CD4-positive, CD25-positive, alpha-beta regulatory T cell (primary cell): ENCODE data around the gene ZNF749. TPM values are rescaled to one million over a fixed set of nuclear protein-coding genes. Genes with fewer than 3 reads are reported as not detected.
"Not testable (repeated sequence)": the region's sequence is repeated elsewhere in the genome, so short reads cannot be mapped to it uniquely, and the experiment has no call there.

Source experiments
- ATAC-seq, 2 donors: fragments of 150-1000 bp; cut with Tn5 transposase; one replicate each; pipeline ENCODE4 v1.10.0; 2021; ENCODE audit warnings: low read depth in 2 of 2, moderate number of reproducible peaks in 2 of 2, moderate library complexity in 1 of 2
- DNase-seq, 3 donors: peaks; one replicate each; pipeline versions ENCODE4 v3.0.0 to v3.0.0-alpha.2; 2012 to 2022; ENCODE audit warnings: mixed read lengths in 1 of 3
- H3K27ac ChIP-seq: one replicate; pipeline ENCODE4 v1.7.0; 2013; ENCODE audit warnings: mild to moderate bottlenecking, low read length; ENCODE audit not compliant: insufficient read depth, poor library complexity, severe bottlenecking
- H3K27me3 ChIP-seq: one replicate; pipeline ENCODE4 v1.7.0; 2013; ENCODE audit warnings: low read length; ENCODE audit not compliant: control insufficient read depth, insufficient read depth
- H3K36me3 ChIP-seq: one replicate; pipeline ENCODE4 v1.7.0; 2013; ENCODE audit warnings: mild to moderate bottlenecking, low read length, moderate library complexity; ENCODE audit not compliant: control insufficient read depth, insufficient read depth
- H3K4me1 ChIP-seq: 2 replicates; pipeline ENCODE4 v1.7.0; 2013; ENCODE audit warnings: mild to moderate bottlenecking, low read length; ENCODE audit not compliant: insufficient read depth, control insufficient read depth, poor library complexity, severe bottlenecking
- H3K4me3 ChIP-seq: one replicate; pipeline ENCODE4 v1.7.0; 2013; ENCODE audit warnings: low read depth, mild to moderate bottlenecking, low read length, moderate library complexity
- H3K9me3 ChIP-seq, 2 experiments: 1 replicate in 1 of 2; 2 replicates in 1 of 2; pipeline ENCODE4 v1.7.0; 2013; ENCODE audit warnings: low read length in 2 of 2, mild to moderate bottlenecking in 1 of 2, moderate library complexity in 1 of 2; ENCODE audit not compliant: control insufficient read depth in 2 of 2
- H3K27ac Mint-ChIP-seq, 3 donors: one replicate each; pipeline ENCODE4 v1.8.0; 2020 to 2022; ENCODE audit warnings: mild to moderate bottlenecking in 3 of 3, mixed read lengths in 3 of 3, moderate library complexity in 2 of 3
- H3K27me3 Mint-ChIP-seq: one replicate; pipeline ENCODE4 v1.8.0; 2022; ENCODE audit warnings: mild to moderate bottlenecking, mixed read lengths
- H3K36me3 Mint-ChIP-seq: one replicate; pipeline ENCODE4 v1.8.0; 2020; ENCODE audit warnings: mixed read lengths
- H3K4me1 Mint-ChIP-seq, 4 donors: one replicate each; pipeline ENCODE4 v1.8.0; 2020 to 2022; ENCODE audit warnings: mixed read lengths in 4 of 4, mild to moderate bottlenecking in 1 of 4
- H3K4me3 Mint-ChIP-seq, 4 donors: one replicate each; pipeline ENCODE4 v1.8.0; 2020 to 2022; ENCODE audit warnings: mild to moderate bottlenecking in 4 of 4, mixed read lengths in 4 of 4, moderate library complexity in 3 of 4
- H3K9me3 Mint-ChIP-seq, 7 donors: one replicate each; pipeline ENCODE4 v1.8.0; 2020 to 2022; ENCODE audit warnings: mixed read lengths in 7 of 7, mild to moderate bottlenecking in 3 of 7, moderate library complexity in 2 of 7
- polyA plus RNA-seq, 4 donors: library from polyadenylated mRNA; unstranded; fragments of 300-500 nt; fragmentation: Illumina TruSeq; gene quantifications; one replicate each; pipeline ENCODE4 v1.2.3, GENCODE V29; 2021
- total RNA-seq: library from RNA; stranded (reverse); gene quantifications from one replicate; pipeline ENCODE4 v1.2.3, GENCODE V29; 2022

The ZNF749 gene
- total and polyA plus RNA-seq, 5 donors from 2014 or later = 5.1 to 10.9 (median 8.0) TPM

DNA sequence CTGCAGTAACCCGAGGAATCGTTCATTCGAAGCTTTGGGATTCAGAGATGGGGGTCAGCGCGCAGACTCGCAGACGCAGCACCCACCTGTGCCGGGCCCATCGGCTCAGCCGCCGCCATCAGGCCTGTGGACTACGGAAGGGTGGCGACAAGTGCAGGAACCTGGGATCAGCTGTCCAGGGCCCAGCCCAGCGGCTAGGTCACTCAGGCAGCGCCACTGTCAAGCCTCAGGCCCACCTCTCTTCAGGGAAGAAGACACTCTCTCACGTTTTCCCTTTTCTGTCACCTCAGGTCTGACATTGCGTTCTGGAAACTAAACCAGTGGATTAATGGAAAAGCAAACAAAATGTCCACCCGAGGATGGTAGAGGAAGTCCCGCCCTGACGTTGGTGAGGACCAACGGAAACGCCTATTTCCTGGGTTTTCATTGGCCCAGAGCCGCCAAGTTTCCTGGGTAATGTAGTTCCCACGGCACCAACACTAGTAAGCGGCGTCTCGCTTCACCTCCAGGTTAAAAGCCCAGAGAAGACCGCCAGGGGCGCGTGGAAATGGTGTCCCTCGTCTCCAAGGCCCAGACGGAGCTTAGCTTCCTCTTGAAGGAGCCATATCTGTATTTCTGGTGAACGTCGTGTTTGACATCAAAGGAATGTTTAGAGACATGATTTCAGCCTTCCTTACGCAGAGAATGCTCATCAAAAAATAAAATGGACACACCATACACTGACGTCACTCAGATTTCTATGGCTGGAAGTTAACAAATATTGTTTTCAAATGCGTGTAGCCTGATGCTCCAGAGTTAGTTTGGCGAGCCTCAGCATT is 42.3 kb downstream of the ZNF749 start, which contains the start of gene ZNF772:
ZNF772 (minus strand) TSS at position 376 of the 818 bp plus-strand sequence; CDS start at position 119, 257 bp downstream.
- peak within 1 kb of the TSS; percentile 81 to 93 (median 92) for H3K4me3 Mint-ChIP-seq
- Histone ChIP-seq H3K9me3 (peaks cover 60 to 68% of the 10 kb centered on the region in 2 experiments), H3K27ac (peak within 1 kb of the TSS; percentile 64), H3K27me3 (peaks cover 1% of the 10 kb centered on the region), H3K36me3 (peaks cover 20% of the 10 kb centered on the region), H3K4me1 (peaks cover 10% of the 10 kb centered on the region), H3K4me3 (peak within 1 kb of the TSS; percentile 88)
- H3K4me1 Mint-ChIP-seq = peaks cover 5 to 19% (median 8%) of the 10 kb centered on the region in 4 donors
- ATAC-seq (peak; percentile 99), DNase-seq (peak; percentile 78 to 95 (median 87))
- H3K27me3 Mint-ChIP-seq = no peaks in the 10 kb centered on the region
- H3K27ac Mint-ChIP-seq = peak within 1 kb of the TSS; percentile 86 to 90 (median 88)
- peaks cover 3 to 64% (median 49%) of the 10 kb centered on the region in 7 donors for H3K9me3 Mint-ChIP-seq
- H3K36me3 Mint-ChIP-seq = peaks cover 24% of the 10 kb centered on the region

DNA sequence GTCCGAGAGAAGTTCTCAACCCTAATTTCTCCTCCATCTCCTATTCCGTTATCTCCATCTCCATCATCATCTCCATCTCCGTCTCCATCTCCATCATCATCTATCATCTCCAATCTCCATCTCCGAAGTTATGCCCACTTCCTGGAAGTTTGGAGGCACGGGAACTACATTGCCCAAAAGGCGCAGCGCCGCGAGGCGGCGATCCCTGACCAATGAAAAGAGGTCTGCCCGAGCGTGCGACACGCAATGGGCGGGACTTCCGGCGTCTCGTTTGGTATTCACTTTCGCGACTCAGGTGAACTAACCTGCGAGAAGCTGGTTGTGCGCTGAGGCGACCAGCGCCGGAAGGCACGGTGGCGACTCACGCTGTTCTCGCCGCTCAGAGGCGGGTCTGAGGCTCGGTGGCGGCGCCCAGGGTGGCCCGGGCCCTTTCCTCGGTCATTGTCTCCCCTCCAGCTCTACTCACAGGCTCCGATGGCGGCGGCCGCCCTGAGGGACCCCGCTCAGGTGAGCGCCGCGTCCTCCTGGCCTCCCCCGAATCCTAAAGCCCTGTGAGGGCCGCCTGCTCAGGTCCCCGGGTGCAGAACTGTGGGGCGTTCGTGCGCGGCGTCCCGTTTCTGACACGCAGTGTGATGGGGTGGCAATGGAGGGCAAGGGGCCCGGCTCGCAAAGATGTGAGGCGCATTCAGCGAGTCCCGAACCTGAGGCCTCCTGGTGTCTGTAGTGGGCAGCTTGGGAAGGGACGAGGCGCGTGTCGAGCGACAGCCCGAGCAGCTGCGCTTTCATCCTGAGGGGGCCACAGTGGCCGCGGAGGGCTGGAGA is 52.6 kb downstream of the ZNF749 start, which contains the start of gene ZNF419:
ZNF419 (plus strand) TSS at position 274 of the 822 bp plus-strand sequence; CDS start at position 475, 201 bp downstream.
- Mint-ChIP-seq H3K36me3 (peaks cover 39% of the 10 kb centered on the region), H3K4me3 (peak within 1 kb of the TSS; percentile 80 to 92 (median 84)), H3K4me1 (peaks cover 5 to 21% (median 13%) of the 10 kb centered on the region in 4 donors), H3K27ac (peak within 1 kb of the TSS; percentile 62 to 97 (median 84)), H3K9me3 (peaks cover 8 to 38% (median 19%) of the 10 kb centered on the region in 7 donors)
- peak within 1 kb of the TSS; percentile 65 for H3K27ac ChIP-seq
- peak within 1 kb of the TSS; percentile 76 for H3K4me3 ChIP-seq
- DNase-seq (peak; percentile 92 to 94 (median 92)), ATAC-seq (peak; percentile 96 to 97)
- H3K9me3 ChIP-seq = peaks cover 8 to 19% of the 10 kb centered on the region in 2 experiments
- H3K27me3 Mint-ChIP-seq, H3K4me1 ChIP-seq, H3K27me3 ChIP-seq: not testable (repeated sequence)
- peaks cover 21% of the 10 kb centered on the region for H3K36me3 ChIP-seq

DNA sequence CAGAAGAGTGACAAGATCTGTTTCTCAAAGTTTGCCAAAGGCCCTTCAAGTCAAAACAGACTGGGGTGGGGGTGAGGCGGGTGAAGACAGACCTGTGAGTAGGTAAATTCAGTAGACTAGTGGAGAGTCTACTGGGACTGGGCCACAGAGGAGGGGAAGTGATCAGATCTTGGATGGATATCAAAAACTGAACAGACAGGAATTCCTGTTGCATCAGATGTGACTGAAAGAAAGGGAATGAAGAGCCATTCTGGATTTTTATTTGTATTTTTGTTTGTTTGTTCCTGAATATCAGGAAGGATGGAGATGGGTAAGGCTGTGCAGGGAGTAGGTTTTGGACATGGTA is 53.1 kb downstream of the ZNF749 start:
- Mint-ChIP-seq H3K9me3 (peaks cover 8 to 42% (median 19%) of the 10 kb centered on the region in 7 donors), H3K36me3 (peaks cover 45% of the 10 kb centered on the region), H3K4me3 (peak overlapping the region; percentile 80 to 92 (median 84)), H3K27ac (peak overlapping the region in 2 of 3 donors; percentile 62 to 80), H3K4me1 (peaks cover 5 to 21% (median 13%) of the 10 kb centered on the region in 4 donors)
- not testable (repeated sequence) for ATAC-seq, DNase-seq, H3K4me3 ChIP-seq, H3K27me3 ChIP-seq, H3K4me1 ChIP-seq, H3K27me3 Mint-ChIP-seq, H3K27ac ChIP-seq
- H3K9me3 ChIP-seq = peaks cover 13 to 25% of the 10 kb centered on the region in 2 experiments
- H3K36me3 ChIP-seq = peaks cover 27% of the 10 kb centered on the region

Other genes starting within 250 kb of the ZNF749 start
- 35.9 TPM for gene ZNF264, start 243.8 kb upstream of the ZNF749 start, total RNA-seq
- gene ZNF264, start 243.8 kb upstream of the ZNF749 start, polyA plus RNA-seq = 10 to 100 TPM; 12.9 to 25.4 (median 18.1) TPM
- 0.69 TPM for gene AURKC, start 204.3 kb upstream of the ZNF749 start, total RNA-seq
- under 1 TPM in 1 of 4 donors, not detected in 3; 0.22 TPM for gene AURKC, start 204.3 kb upstream of the ZNF749 start, polyA plus RNA-seq
- 30.7 TPM for gene ZNF805, start 194.7 kb upstream of the ZNF749 start, total RNA-seq
- gene ZNF805, start 194.7 kb upstream of the ZNF749 start, polyA plus RNA-seq = 1 to 10 TPM; 1.9 to 6.6 (median 4.0) TPM
- gene ZNF460, start 154.8 kb upstream of the ZNF749 start, total RNA-seq = 68.5 TPM
- gene ZNF460, start 154.8 kb upstream of the ZNF749 start, polyA plus RNA-seq = 1 to 10 TPM; 3.0 to 9.5 (median 5.3) TPM
- gene ZNF543, start 114.9 kb upstream of the ZNF749 start, total RNA-seq = 4.5 TPM
- 1 to 10 TPM; 2.6 to 6.6 (median 4.5) TPM for gene ZNF543, start 114.9 kb upstream of the ZNF749 start, polyA plus RNA-seq
- gene ZNF304, start 84.1 kb upstream of the ZNF749 start, total RNA-seq = 6.8 TPM
- gene ZNF304, start 84.1 kb upstream of the ZNF749 start, polyA plus RNA-seq = 1 to 10 TPM; 1.9 to 4.4 (median 2.8) TPM
- gene TRAPPC2B, start 71.8 kb upstream of the ZNF749 start, total RNA-seq = 11.4 TPM
- 10 to 100 TPM; 23.0 to 28.6 (median 25.3) TPM for gene TRAPPC2B, start 71.8 kb upstream of the ZNF749 start, polyA plus RNA-seq
- gene ZNF547, start 71.8 kb upstream of the ZNF749 start, total RNA-seq = 2.1 TPM
- 1 to 10 TPM in 2 of 4 donors, under 1 TPM in 1, not detected in 1; 0.77 to 1.9 (median 1.5) TPM for gene ZNF547, start 71.8 kb upstream of the ZNF749 start, polyA plus RNA-seq
- gene ZNF548, start 45.5 kb upstream of the ZNF749 start, total RNA-seq = 75.9 TPM
- 10 to 100 TPM; 14.6 to 21.7 (median 17.7) TPM for gene ZNF548, start 45.5 kb upstream of the ZNF749 start, polyA plus RNA-seq
- 5.6 TPM for gene ZNF17, start 24.2 kb upstream of the ZNF749 start, total RNA-seq
- 1 to 10 TPM; 2.9 to 9.7 (median 5.3) TPM for gene ZNF17, start 24.2 kb upstream of the ZNF749 start, polyA plus RNA-seq
- 0.15 TPM for gene VN1R1, start 21.8 kb downstream of the ZNF749 start, total RNA-seq
- gene VN1R1, start 21.8 kb downstream of the ZNF749 start, polyA plus RNA-seq = under 1 TPM in 1 of 4 donors, not detected in 3; 0.10 TPM
- 0.74 TPM for gene ZNF772, start 42.2 kb downstream of the ZNF749 start, total RNA-seq
- 1 to 10 TPM in 3 of 4 donors, under 1 TPM in 1; 0.09 to 4.2 (median 3.4) TPM for gene ZNF772, start 42.2 kb downstream of the ZNF749 start, polyA plus RNA-seq
- 8.9 TPM for gene ZNF419, start 52.4 kb downstream of the ZNF749 start, total RNA-seq
- gene ZNF419, start 52.4 kb downstream of the ZNF749 start, polyA plus RNA-seq = 10 to 100 TPM in 1 of 4 donors, 1 to 10 TPM in 3; 5.9 to 11.0 (median 8.3) TPM
- gene ZNF773, start 64.6 kb downstream of the ZNF749 start, total RNA-seq = 7.2 TPM
- 10 to 100 TPM in 3 of 4 donors, 1 to 10 TPM in 1; 7.0 to 11.3 (median 10.6) TPM for gene ZNF773, start 64.6 kb downstream of the ZNF749 start, polyA plus RNA-seq
- 5.2 TPM for gene ZNF549, start 92.0 kb downstream of the ZNF749 start, total RNA-seq
- 1 to 10 TPM; 4.3 to 9.2 (median 7.7) TPM for gene ZNF549, start 92.0 kb downstream of the ZNF749 start, polyA plus RNA-seq
- gene ZNF550, start 124.5 kb downstream of the ZNF749 start, total RNA-seq = 10.2 TPM
- 10 to 100 TPM in 2 of 4 donors, 1 to 10 TPM in 2; 5.8 to 18.7 (median 9.4) TPM for gene ZNF550, start 124.5 kb downstream of the ZNF749 start, polyA plus RNA-seq
- gene ZNF416, start 143.6 kb downstream of the ZNF749 start, total RNA-seq = 4.4 TPM
- 1 to 10 TPM; 4.1 to 9.5 (median 6.1) TPM for gene ZNF416, start 143.6 kb downstream of the ZNF749 start, polyA plus RNA-seq
- gene ZIK1, start 148.8 kb downstream of the ZNF749 start, total RNA-seq = 3.4 TPM
- 10 to 100 TPM in 1 of 4 donors, 1 to 10 TPM in 3; 5.6 to 10.2 (median 8.2) TPM for gene ZIK1, start 148.8 kb downstream of the ZNF749 start, polyA plus RNA-seq
- gene ZNF530, start 164.6 kb downstream of the ZNF749 start, total RNA-seq = 1.5 TPM
- gene ZNF530, start 164.6 kb downstream of the ZNF749 start, polyA plus RNA-seq = 1 to 10 TPM; 4.8 to 7.8 (median 7.4) TPM
- gene ZNF134, start 178.9 kb downstream of the ZNF749 start, total RNA-seq = 17.4 TPM
- 10 to 100 TPM in 3 of 4 donors, 1 to 10 TPM in 1; 9.8 to 14.2 (median 11.8) TPM for gene ZNF134, start 178.9 kb downstream of the ZNF749 start, polyA plus RNA-seq
- 23.9 TPM for gene ZNF211, start 197.8 kb downstream of the ZNF749 start, total RNA-seq
- gene ZNF211, start 197.8 kb downstream of the ZNF749 start, polyA plus RNA-seq = 10 to 100 TPM; 19.4 to 22.8 (median 22.1) TPM
- gene ZSCAN4, start 233.6 kb downstream of the ZNF749 start, total RNA-seq = not detected
- not detected for gene ZSCAN4, start 233.6 kb downstream of the ZNF749 start, polyA plus RNA-seq
- 9.6 TPM for gene ZNF551, start 246.7 kb downstream of the ZNF749 start, total RNA-seq
- gene ZNF551, start 246.7 kb downstream of the ZNF749 start, polyA plus RNA-seq = 1 to 10 TPM; 5.3 to 8.6 (median 7.3) TPM